Body of pancreas (tissue), 4 donors: Measurements from ENCODE around the gene SCP2.

Experiments
- CTCF ChIP-seq, 7 experiments: fragments of 450-650 bp in 4 of 7; fragments of 200-600 bp in 3 of 7; sonication (generic) in 3 of 7; IDR thresholded peaks; one replicate each; pipeline ENCODE4 v1.5.1; 2016 to 2019; ENCODE audit warnings: antibody characterized with exemption in 7 of 7
- POLR2A ChIP-seq, 3 donors: fragments of 450-650 bp; IDR thresholded peaks; one replicate each; pipeline ENCODE4 v1.6.1; 2016; ENCODE audit warnings: antibody characterized with exemption in 3 of 3, mild to moderate bottlenecking in 2 of 3

GRCh38 chr1:53075206-53075605, 148.1 kb downstream of the SCP2 start:
- TF ChIP-seq CTCF (IDR thresholded peaks at IDR 0.05) (no peak), POLR2A (IDR thresholded peaks at IDR 0.05) (no peak)
